GM12878 (cell line): Measurements from ENCODE around the gene IFNL3. TPM values are rescaled to one million over a fixed set of nuclear protein-coding genes. Genes with fewer than 3 reads are reported as not detected.

Source experiments
- ATAC-seq: fragments of 200-7000 bp; cut with Tn5 transposase; 3 replicates; pipeline ENCODE4 v1.9.1; 2020; ENCODE audit warnings: mild to moderate bottlenecking, moderate library complexity
- BruUV-seq: library from RNA; stranded (reverse); fragments of 400-500 nt; replicated peaks from 2 replicates; lab custom pipeline; 2021; lab: Mats Ljungman, UMichigan
- CTCF ChIA-PET: fragments of 300-600 bp; sonication (Branson Sonifier 250); formaldehyde crosslinking; extraction: SDS; loops from one replicate; lab custom pipeline; 2021; ENCODE audit warnings: inconsistent platforms; lab: Yijun Ruan, JAX
- POLR2A ChIA-PET: fragments of 350-600 bp; formaldehyde crosslinking; extraction: SDS; loops from one replicate; lab custom pipeline; 2021; ENCODE audit warnings: inconsistent platforms; lab: Charles Lee
- RAD21 ChIA-PET: fragments of 300-600 bp; sonication (Branson Sonifier 250); formaldehyde crosslinking; loops from one replicate; lab custom pipeline; 2023; ENCODE audit warnings: antibody characterized with exemption; ENCODE audit not compliant: unreplicated experiment; lab: Charles Lee
- SMC1A ChIA-PET: fragments of 300-600 bp; sonication (Branson Sonifier 250); formaldehyde crosslinking; loops from one replicate; lab custom pipeline; 2023; ENCODE audit not compliant: unreplicated experiment, uncharacterized antibody; lab: Charles Lee
- DNase-seq: peaks from one replicate; pipeline ENCODE4 v3.0.0-alpha.2; 2011; ENCODE audit warnings: low read depth, low spot score
- FAIRE-seq: peaks from 3 replicates; lab custom pipeline; 2011; peaks lifted over from hg19 to GRCh38; lab: Jason Lieb, UNC
- H2AFZ ChIP-seq: 2 replicates; pipeline ENCODE4 v1.6.0; 2011; ENCODE audit warnings: low read depth, low read length, control low read depth; ENCODE audit not compliant: control insufficient read depth
- H3K27ac ChIP-seq: 2 replicates; pipeline ENCODE4 v1.5.1; 2011; ENCODE audit warnings: control low read depth; ENCODE audit not compliant: control insufficient read depth, insufficient read depth
- H3K27me3 ChIP-seq, 2 experiments: replicated peaks in 1 of 2; 2 replicates each; pipeline versions ENCODE4 v1.6.0 to v1.6.1; 2011; ENCODE audit warnings: low read length in 1 of 2; ENCODE audit not compliant: control insufficient read depth in 2 of 2, insufficient read depth in 2 of 2
- H3K36me3 ChIP-seq, 2 experiments: 2 replicates each; pipeline ENCODE4 v1.5.1; 2011; ENCODE audit warnings: low read length in 1 of 2; ENCODE audit not compliant: control insufficient read depth in 2 of 2, insufficient read depth in 2 of 2
- H3K4me1 ChIP-seq: 2 replicates; pipeline ENCODE4 v1.6.1; 2011; ENCODE audit warnings: mild to moderate bottlenecking, low read length, moderate library complexity, mixed read lengths; ENCODE audit not compliant: control insufficient read depth, insufficient read depth
- H3K4me2 ChIP-seq: 2 replicates; pipeline ENCODE4 v1.6.0; 2011; ENCODE audit warnings: control low read depth; ENCODE audit not compliant: control insufficient read depth, insufficient read depth
- H3K4me3 ChIP-seq: fragments of 200-600 bp; sonication (generic); 2 replicates; pipeline ENCODE4 v1.5.1; 2016
- H3K79me2 ChIP-seq: 2 replicates; pipeline ENCODE4 v1.6.0; 2011; ENCODE audit warnings: low read length; ENCODE audit not compliant: control insufficient read depth, insufficient read depth
- H3K9ac ChIP-seq: 2 replicates; pipeline ENCODE4 v1.8.0; 2011; ENCODE audit warnings: low read length, control low read depth, mixed read lengths; ENCODE audit not compliant: control insufficient read depth, insufficient read depth
- H3K9me3 ChIP-seq: replicated peaks from 3 replicates; pipeline ENCODE4 v1.5.1; 2011; ENCODE audit warnings: mild to moderate bottlenecking, low read length; ENCODE audit not compliant: control insufficient read depth, insufficient read depth
- H4K20me1 ChIP-seq: 2 replicates; pipeline ENCODE4 v1.6.0; 2011; ENCODE audit not compliant: control insufficient read depth, insufficient read depth
- CBFB ChIP-seq: IDR thresholded peaks from 2 replicates; pipeline ENCODE4 v1.6.1; 2016; ENCODE audit warnings: antibody characterized with exemption, low read depth
- CHD1 ChIP-seq: IDR thresholded peaks from 2 replicates; pipeline ENCODE4 v1.6.1; 2012; ENCODE audit warnings: low read depth, low read length, improper control_type of control experiment
- ELK1 ChIP-seq: IDR thresholded peaks from 2 replicates; pipeline ENCODE4 v1.6.1; 2012; ENCODE audit warnings: low read depth, low read length, improper control_type of control experiment
- GABPA ChIP-seq: IDR thresholded peaks from 2 replicates; pipeline ENCODE4 v1.6.1; 2014; ENCODE audit warnings: antibody characterized with exemption, low read depth, mild to moderate bottlenecking, inconsistent platforms
- IRF4 ChIP-seq: IDR thresholded peaks from 2 replicates; pipeline ENCODE4 v1.6.1; 2011; ENCODE audit warnings: low read depth, low read length
- IRF5 ChIP-seq: fragments of 450-650 bp; IDR thresholded peaks from 2 replicates; pipeline ENCODE4 v1.6.1; 2017; ENCODE audit warnings: borderline replicate concordance
- MLLT1 ChIP-seq: fragments of 450-650 bp; IDR thresholded peaks from 2 replicates; pipeline ENCODE4 v1.6.1; 2016; ENCODE audit warnings: mild to moderate bottlenecking
- RELA ChIP-seq: fragments of 450-650 bp; IDR thresholded peaks from 2 replicates; pipeline ENCODE4 v1.8.0; 2014; ENCODE audit warnings: borderline replicate concordance; ENCODE audit not compliant: partially characterized antibody
- REST ChIP-seq: IDR thresholded peaks from 2 replicates; pipeline ENCODE4 v1.6.1; 2012; ENCODE audit warnings: mild to moderate bottlenecking, low read depth, low read length
- SIX5 ChIP-seq: IDR thresholded peaks from 2 replicates; pipeline ENCODE4 v1.6.1; 2011; ENCODE audit warnings: mild to moderate bottlenecking, low read depth, low read length, moderate library complexity; ENCODE audit not compliant: severe bottlenecking
- SMAD1 ChIP-seq: fragments of 450-650 bp; IDR thresholded peaks from 2 replicates; pipeline ENCODE4 v1.6.1; 2018; ENCODE audit warnings: mild to moderate bottlenecking, low read depth; ENCODE audit not compliant: partially characterized antibody
- SMC3 ChIP-seq: IDR thresholded peaks from 2 replicates; pipeline ENCODE4 v1.6.1; 2011; ENCODE audit warnings: low read length, improper control_type of control experiment, borderline replicate concordance
- ZNF384 ChIP-seq: IDR thresholded peaks from 2 replicates; pipeline ENCODE4 v1.6.1; 2012; ENCODE audit warnings: low read depth, mild to moderate bottlenecking, low read length, improper control_type of control experiment, borderline replicate concordance
- WGBS: methylation state at CpG from one replicate; pipeline ENCODE4 v1.1.6; 2016; ENCODE audit warnings: low lambda C conversion rate; ENCODE audit not compliant: insufficient replicate concordance, insufficient coverage; ENCODE audit errors: missing lambda C conversion rate; 5-methylcytosine and 5-hydroxymethylcytosine counted together
- in situ Hi-C: fragments of 300-500 bp; cut with MboI; formaldehyde crosslinking; loops from 9 replicates; pipeline ENCODE4 v1.14.3; 2018; ENCODE audit warnings: mixed read lengths
- intact Hi-C: fragments of 100-400 bp; cut with micrococcal nuclease; formaldehyde crosslinking; loops from one replicate; pipeline ENCODE4 v1.14.2; 2022; ENCODE audit not compliant: unreplicated experiment
- polyA plus RNA-seq, 11 experiments: library from polyadenylated mRNA; depleted of rRNA in 4 of 11; unstranded in 6 of 11; stranded (reverse) in 5 of 11; fragments of >200 nt; fragmentation: Nextera tagmentation in 4 of 11; fragmentation: Illumina TruSeq in 1 of 11; extraction: Ambion mirVana in 4 of 11; extraction: Trizol in 1 of 11; gene quantifications; 1 replicate in 1 of 11; 2 replicates in 10 of 11; pipeline versions ENCODE4 v1.2.1 to v1.2.3, GENCODE V29; 2011 to 2016; ENCODE audit warnings: inconsistent platforms in 2 of 11, missing spikeins in 2 of 11, low read depth in 1 of 11
- total RNA-seq, 4 experiments: library from RNA; depleted of rRNA in 3 of 4; stranded (reverse); fragments of >200 nt in 3 of 4; fragmentation: Illumina TruSeq in 1 of 4; extraction: Trizol in 1 of 4; gene quantifications; 2 replicates each; pipeline versions ENCODE4 v1.2.1 to v1.2.3, GENCODE V29; 2013 to 2021

IFNL3 gene
- total and polyA plus RNA-seq, 10 of the 15 experiments (the other 5 are each of a cell fraction or from before 2014, with no cell fraction given): not detected

- TF ChIP-seq SIX5: no peak
Measured at GRCh38 chr19:39238944-39239343, 5.9 kb downstream of the IFNL3 start (continued).

GRCh38 chr19:39238209-39238608, 6.6 kb downstream of the IFNL3 start:
- no peaks in the 10 kb centered on the region for H3K9me3 ChIP-seq
- ChIA-PET CTCF (interaction anchor here (1.2 kb wide), 1 partner anchor 90 kb away, joined by 4 read pairs; no protein-coding TSS in a partner anchor), POLR2A (interaction anchor here (0.9 kb wide), 1 partner anchor 198 kb away, joined by 3 read pairs; the partner anchor contains the start of gene RPS16), RAD21 (interaction anchor here (0.6 to 1.1 kb wide), 3 partner anchors 90 to 1892 kb away, joined by 3 to 4 read pairs (median 3); no protein-coding TSS in a partner anchor), SMC1A (no interaction called here)
- ATAC-seq: no peak
- H3K79me2 ChIP-seq: no peaks in the 10 kb centered on the region
- no TSS peak for BruUV-seq
- H2AFZ ChIP-seq: peak overlapping the region; percentile 88
- in situ Hi-C loops (no loop called here), intact Hi-C loops (no loop called here)
- peaks cover 7% of the 10 kb centered on the region for H3K4me1 ChIP-seq
- H4K20me1 ChIP-seq: no peaks in the 10 kb centered on the region
- peak overlapping the region; percentile 32 for H3K27ac ChIP-seq
- H3K4me2 ChIP-seq: peak overlapping the region; percentile 59; the same call in 1 of the 2 replicates
- no peak for DNase-seq
- no peaks in the 10 kb centered on the region for H3K27me3 ChIP-seq
- no peak overlapping the region; the same call in 1 of the 2 replicates for H3K9ac ChIP-seq
- no peaks in the 10 kb centered on the region for H3K36me3 ChIP-seq
- FAIRE-seq: no peak
- 0 out of 2 replicates have a peak overlapping the region, but pooled peaks have one; percentile 47 for H3K4me3 ChIP-seq
- 45% methylated on average over 6 of the region's 6 CpGs for WGBS
- TF ChIP-seq REST: no peak
- TF ChIP-seq CBFB: no peak
- TF ChIP-seq ELK1: no peak
- no peak for TF ChIP-seq GABPA
- TF ChIP-seq SMAD1: no peak
- no peak for TF ChIP-seq MLLT1
- no peak for TF ChIP-seq SMC3
- TF ChIP-seq IRF4: no peak
- TF ChIP-seq CHD1: no peak
- TF ChIP-seq IRF5: no peak
- no peak for TF ChIP-seq RELA
- no peak for TF ChIP-seq ZNF384
